HepG2 (cell line): ENCODE data around the gene TXNRD3. TPM values are rescaled to one million over a fixed set of nuclear protein-coding genes. Genes with fewer than 3 reads are reported as not detected.

Experiments used
- ADNP ChIP-seq: sonication (generic); formaldehyde crosslinking; IDR thresholded peaks from 2 replicates; pipeline ENCODE4 v1.4.0; 2020; ENCODE audit warnings: missing genetic modification reagents
- FOXP1 ChIP-seq, 2 experiments: fragments of 450-650 bp in 1 of 2; IDR thresholded peaks; 2 replicates each; pipeline ENCODE4 v1.6.1; 2017 to 2018; ENCODE audit warnings: antibody characterized with exemption in 1 of 2
- MAFF ChIP-seq: IDR thresholded peaks from 2 replicates; pipeline ENCODE4 v1.6.1; 2011; ENCODE audit warnings: low read depth, low read length, improper control_type of control experiment
- REL ChIP-seq: sonication (generic); formaldehyde crosslinking; conservative IDR thresholded peaks from 2 replicates; pipeline ENCODE4 v1.8.0; 2022; ENCODE audit warnings: mild to moderate bottlenecking, missing genetic modification reagents, moderate library complexity
- ZC3H13 ChIP-seq: sonication (generic); formaldehyde crosslinking; IDR thresholded peaks from 2 replicates; pipeline ENCODE4 v1.8.1; 2023; ENCODE audit warnings: mild to moderate bottlenecking, missing genetic modification reagents, moderate library complexity
- ZNF232 ChIP-seq: sonication (generic); formaldehyde crosslinking; IDR thresholded peaks from 2 replicates; pipeline ENCODE4 v1.4.0; 2020; ENCODE audit warnings: missing genetic modification reagents, borderline replicate concordance
- ZNF275 ChIP-seq: sonication (generic); formaldehyde crosslinking; IDR thresholded peaks from 2 replicates; pipeline ENCODE4 v1.8.0; 2022; ENCODE audit warnings: missing genetic modification reagents, mild to moderate bottlenecking, inconsistent platforms, borderline replicate concordance
- ZNF577 ChIP-seq: sonication (generic); formaldehyde crosslinking; IDR thresholded peaks from 2 replicates; pipeline ENCODE4 v1.4.0; 2020; ENCODE audit warnings: mild to moderate bottlenecking, low read depth, missing genetic modification reagents, borderline replicate concordance
- ZNF629 ChIP-seq: sonication (generic); formaldehyde crosslinking; conservative IDR thresholded peaks from 2 replicates; pipeline ENCODE4 v1.5.0; 2020; ENCODE audit warnings: missing genetic modification reagents
- ZNF646 ChIP-seq: sonication (generic); formaldehyde crosslinking; IDR thresholded peaks from 2 replicates; pipeline ENCODE4 v1.9.0; 2021; ENCODE audit warnings: mild to moderate bottlenecking, missing genetic modification reagents
- polyA plus RNA-seq, 8 experiments: library from polyadenylated mRNA; depleted of rRNA in 3 of 8; stranded (reverse) in 7 of 8; unstranded in 1 of 8; fragments of >200 nt; fragmentation: Illumina TruSeq in 4 of 8; extraction: Trizol in 4 of 8; gene quantifications; 2 replicates each; pipeline versions ENCODE4 v1.2.1 to v1.2.3, GENCODE V29; 2011 to 2016; ENCODE audit warnings: low read depth in 4 of 8, missing spikeins in 1 of 8, mixed read lengths in 1 of 8; ENCODE audit not compliant: insufficient read depth in 1 of 8
- total RNA-seq, 5 experiments: library from RNA; depleted of rRNA; stranded (reverse); fragments of >200 nt; fragmentation: Illumina TruSeq; extraction: Trizol; gene quantifications; 2 replicates each; pipeline ENCODE4 v1.2.3, GENCODE V29; 2016; ENCODE audit warnings: low read depth in 1 of 5

Gene TXNRD3
- total and polyA plus RNA-seq, 2 of the 13 experiments (the other 11 are each of a cell fraction or from before 2014, with no cell fraction given), result 4.8 to 20.7 TPM

- TF ChIP-seq ZNF646 (CRISPR knock-in tag) (no peak), ZNF629 (CRISPR knock-in tag) (no peak), ZC3H13 (CRISPR knock-in tag) (no peak), MAFF (no peak), ZNF275 (CRISPR knock-in tag) (no peak), REL (no peak), ZNF232 (CRISPR knock-in tag) (no peak), FOXP1 (IDR thresholded peaks at IDR 0.05) (no peak), FOXP1 (CRISPR knock-in tag; IDR thresholded peaks at IDR 0.05) (no peak), ADNP (CRISPR knock-in tag) (no peak), ZNF577 (CRISPR knock-in tag) (no peak)
These were observed 83.8 kb downstream of the TXNRD3 start (continued) for GRCh38 chr3:126571078-126571477.
